GM19463 (cell line): Measurements from ENCODE around the gene ACAP2.
"Not testable (repeated sequence)": the region's sequence is repeated elsewhere in the genome, so short reads cannot be mapped to it uniquely, and the experiment has no call there.

ENCODE experiments used
- ATAC-seq: cut with Tn5 transposase; IDR thresholded peaks from one replicate; pipeline ENCODE4 v1.9.1; 2021; ENCODE audit warnings: mild to moderate bottlenecking, moderate library complexity; ENCODE audit not compliant: unreplicated experiment

ACAP2 gene

GRCh38 chr3:195249057-195249770, 193.6 kb downstream of the ACAP2 start:
- no peak for ATAC-seq

GRCh38 chr3:195248281-195248680, 194.5 kb downstream of the ACAP2 start:
- ATAC-seq: no peak

GRCh38 chr3:195247863-195248189, 195.0 kb downstream of the ACAP2 start:
- ATAC-seq: no peak

- ATAC-seq: no peak
These were observed 195.5 kb downstream of the ACAP2 start for GRCh38 chr3:195247086-195247862.

GRCh38 chr3:195246581-195246995, 196.2 kb downstream of the ACAP2 start:
- ATAC-seq: no peak

- no peak for ATAC-seq
These were observed 197.3 kb downstream of the ACAP2 start for GRCh38 chr3:195245531-195245951.

GRCh38 chr3:195241592-195242355, 201.0 kb downstream of the ACAP2 start:
- ATAC-seq: no peak

GRCh38 chr3:195240939-195241338, 201.9 kb downstream of the ACAP2 start:
- ATAC-seq: no peak

- no peak for ATAC-seq
These were observed 202.6 kb downstream of the ACAP2 start for GRCh38 chr3:195240171-195240701.

- ATAC-seq: no peak
These were observed 203.7 kb downstream of the ACAP2 start for GRCh38 chr3:195239121-195239520.

GRCh38 chr3:195238586-195239118, 204.2 kb downstream of the ACAP2 start:
- ATAC-seq: no peak

GRCh38 chr3:195238081-195238571, 204.7 kb downstream of the ACAP2 start:
- ATAC-seq: no peak

- no peak for ATAC-seq
These were observed 205.8 kb downstream of the ACAP2 start for GRCh38 chr3:195236801-195237570.

- ATAC-seq: no peak
These were observed 206.6 kb downstream of the ACAP2 start for GRCh38 chr3:195236076-195236798.

GRCh38 chr3:195230244-195230643, 212.6 kb downstream of the ACAP2 start:
- no peak for ATAC-seq

- ATAC-seq: not testable (repeated sequence)
These were observed 213.9 kb downstream of the ACAP2 start for GRCh38 chr3:195228886-195229285.

- no peak for ATAC-seq
These were observed 214.9 kb downstream of the ACAP2 start for GRCh38 chr3:195227871-195228270.

- ATAC-seq: no peak
These were observed 215.8 kb downstream of the ACAP2 start for GRCh38 chr3:195226900-195227447.

- ATAC-seq: no peak
These were observed 216.4 kb downstream of the ACAP2 start for GRCh38 chr3:195226445-195226844.
